Stimulated activated CD8-positive, alpha-beta memory T cell treated with anti-CD3 and anti-CD28 coated beads, Interleukin-15, amount 100 ng/mL, for 4 hours (primary cell): ENCODE results near the gene MAGI2.

Experiments
- DNase-seq, 2 donors: peaks; one replicate each; pipeline ENCODE4 v3.0.0-alpha.2; 2020; ENCODE audit warnings: low read depth in 2 of 2

The MAGI2 gene

GRCh38 chr7:78148166-78148894, 1305.1 kb downstream of the MAGI2 start:
- no peak for DNase-seq

GRCh38 chr7:78146546-78146945, 1306.9 kb downstream of the MAGI2 start:
- DNase-seq, result no peak

- DNase-seq, result no peak
Observed at GRCh38 chr7:78143661-78144060, 1309.8 kb downstream of the MAGI2 start.

- no peak for DNase-seq
Observed at GRCh38 chr7:78141522-78142281, 1311.8 kb downstream of the MAGI2 start.

GRCh38 chr7:78140109-78140508, 1313.4 kb downstream of the MAGI2 start:
- DNase-seq, result no peak

- DNase-seq, result no peak
Observed at GRCh38 chr7:78139335-78139734, 1314.1 kb downstream of the MAGI2 start.

GRCh38 chr7:78134774-78135173, 1318.7 kb downstream of the MAGI2 start:
- no peak for DNase-seq

- no peak for DNase-seq
Observed at GRCh38 chr7:78134256-78134655, 1319.2 kb downstream of the MAGI2 start.

- DNase-seq, result no peak
Observed at GRCh38 chr7:78130446-78131215, 1322.8 kb downstream of the MAGI2 start.

- DNase-seq, result no peak
Observed at GRCh38 chr7:78129865-78130264, 1323.6 kb downstream of the MAGI2 start.

- DNase-seq, result no peak
Observed at GRCh38 chr7:78127009-78127408, 1326.5 kb downstream of the MAGI2 start.

- no peak for DNase-seq
Observed at GRCh38 chr7:78125884-78126283, 1327.6 kb downstream of the MAGI2 start.

GRCh38 chr7:78124216-78124615, 1329.3 kb downstream of the MAGI2 start:
- DNase-seq, result no peak

GRCh38 chr7:78121888-78122287, 1331.6 kb downstream of the MAGI2 start:
- DNase-seq, result no peak

GRCh38 chr7:78118470-78118869, 1335.0 kb downstream of the MAGI2 start:
- DNase-seq, result no peak

- no peak for DNase-seq
Observed at GRCh38 chr7:78115876-78116275, 1337.6 kb downstream of the MAGI2 start.

GRCh38 chr7:78114993-78115392, 1338.5 kb downstream of the MAGI2 start:
- DNase-seq, result no peak

- DNase-seq, result no peak
Observed at GRCh38 chr7:78112488-78112887, 1341.0 kb downstream of the MAGI2 start.

- no peak for DNase-seq
Observed at GRCh38 chr7:78111386-78111785, 1342.1 kb downstream of the MAGI2 start.

GRCh38 chr7:78103475-78103874, 1350.0 kb downstream of the MAGI2 start:
- no peak for DNase-seq

GRCh38 chr7:78101076-78101475, 1352.4 kb downstream of the MAGI2 start:
- no peak for DNase-seq

GRCh38 chr7:78099715-78100394, 1353.6 kb downstream of the MAGI2 start:
- no peak for DNase-seq
